ENCODE data around the gene ASB2. TPM values are rescaled to one million over a fixed set of nuclear protein-coding genes. Genes with fewer than 3 reads are reported as not detected.

The ASB2 gene
- polyA plus RNA-seq, 2 donors: 4.5 to 4.7 TPM

GRCh38 chr14:93892923-93893558 lies 83.3 kb downstream of the ASB2 start:
- Histone ChIP-seq H3K4me1 (ENCODE audit: control insufficient read depth in 2 of 2, insufficient read depth in 2 of 2, low read length in 1 of 2) (peaks cover 0 to 2% of the 10 kb centered on the region in 2 donors), H3K4me3 (ENCODE audit: low read depth in 1 of 2, low read length in 2 of 2) (no peak overlapping the region), H3K9me3 (ENCODE audit: control insufficient read depth in 2 of 2, insufficient read depth in 1 of 2, low read depth in 1 of 2, low read length in 1 of 2) (no peaks in the 10 kb centered on the region), H3K36me3 (ENCODE audit: control insufficient read depth in 2 of 2, insufficient read depth in 2 of 2, low read length in 1 of 2) (no peaks in the 10 kb centered on the region), H3K27me3 (ENCODE audit: control insufficient read depth in 1 of 2, insufficient read depth in 2 of 2, low read length in 2 of 2) (peaks cover 0 to 3% of the 10 kb centered on the region in 2 donors), H3K27ac (ENCODE audit: low read depth in 2 of 2, low read length in 1 of 2) (peak overlapping the region in 1 of 2 donors; percentile 22)
- WGBS, 2 donors: 31% methylated on average over 13 of the region's 13 CpGs

GRCh38 chr14:93892505-93892839 lies 83.9 kb downstream of the ASB2 start:
- Histone ChIP-seq H3K4me3 (ENCODE audit: low read depth in 1 of 2, low read length in 2 of 2) (no peak overlapping the region), H3K36me3 (ENCODE audit: control insufficient read depth in 2 of 2, insufficient read depth in 2 of 2, low read length in 1 of 2) (no peaks in the 10 kb centered on the region), H3K27me3 (ENCODE audit: control insufficient read depth in 1 of 2, insufficient read depth in 2 of 2, low read length in 2 of 2) (peaks cover 0 to 3% of the 10 kb centered on the region in 2 donors), H3K4me1 (ENCODE audit: control insufficient read depth in 2 of 2, insufficient read depth in 2 of 2, low read length in 1 of 2) (peaks cover 0 to 2% of the 10 kb centered on the region in 2 donors), H3K27ac (ENCODE audit: low read depth in 2 of 2, low read length in 1 of 2) (no peak overlapping the region), H3K9me3 (ENCODE audit: control insufficient read depth in 2 of 2, insufficient read depth in 1 of 2, low read depth in 1 of 2, low read length in 1 of 2) (no peaks in the 10 kb centered on the region)
- 60 to 70% methylated on average over 5 of the region's 5 CpGs for WGBS, 2 donors

DNA sequence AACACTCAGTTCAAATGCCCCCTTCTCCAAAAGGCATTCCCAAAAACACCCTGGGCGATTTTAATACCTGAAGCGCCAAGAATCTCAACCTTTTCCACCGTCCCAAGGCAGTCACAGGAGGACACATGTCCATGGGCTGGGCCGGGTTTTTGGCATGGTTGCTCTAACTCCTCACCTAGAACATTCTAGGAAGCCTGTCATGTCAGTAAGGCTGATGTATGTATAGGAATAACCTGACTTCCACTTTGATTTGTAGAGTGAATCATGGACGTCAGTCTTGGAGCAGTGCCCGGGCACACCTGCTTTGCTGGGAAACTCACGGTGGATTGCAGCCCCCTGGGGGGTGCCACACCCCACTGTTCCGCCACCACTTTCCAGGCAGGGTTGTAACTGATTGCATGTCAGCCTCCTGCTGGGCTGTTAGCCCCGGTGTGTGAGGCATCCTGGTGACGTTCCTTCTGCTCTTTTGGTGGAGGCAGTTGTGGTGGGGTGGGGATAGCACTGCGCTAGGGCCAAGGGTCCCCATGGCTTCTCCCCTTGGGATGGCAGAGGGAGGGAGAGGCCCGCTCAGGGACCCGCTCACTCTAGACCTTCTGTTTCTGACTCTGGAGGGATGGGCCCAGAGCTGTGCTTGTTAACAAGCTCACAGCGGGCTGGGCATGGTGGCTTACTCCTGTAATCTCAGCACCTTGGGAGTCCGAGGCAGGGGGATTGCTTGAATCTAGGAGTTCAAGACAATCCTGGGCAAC lies 84.4 kb downstream of the ASB2 start:
- WGBS, 2 donors: 67 to 68% methylated on average over 15 of the region's 15 CpGs
- Histone ChIP-seq H3K9me3 (ENCODE audit: control insufficient read depth in 2 of 2, insufficient read depth in 1 of 2, low read depth in 1 of 2, low read length in 1 of 2) (no peaks in the 10 kb centered on the region), H3K4me1 (ENCODE audit: control insufficient read depth in 2 of 2, insufficient read depth in 2 of 2, low read length in 1 of 2) (peaks cover 0 to 2% of the 10 kb centered on the region in 2 donors), H3K36me3 (ENCODE audit: control insufficient read depth in 2 of 2, insufficient read depth in 2 of 2, low read length in 1 of 2) (no peaks in the 10 kb centered on the region), H3K4me3 (ENCODE audit: low read depth in 1 of 2, low read length in 2 of 2) (no peak overlapping the region), H3K27me3 (ENCODE audit: control insufficient read depth in 1 of 2, insufficient read depth in 2 of 2, low read length in 2 of 2) (peaks cover 0 to 3% of the 10 kb centered on the region in 2 donors), H3K27ac (ENCODE audit: low read depth in 2 of 2, low read length in 1 of 2) (no peak overlapping the region)

- peaks cover 0 to 3% of the 10 kb centered on the region in 2 donors for H3K27me3 ChIP-seq (ENCODE audit: control insufficient read depth in 1 of 2, insufficient read depth in 2 of 2, low read length in 2 of 2)
- no peaks in the 10 kb centered on the region for H3K9me3 ChIP-seq (ENCODE audit: control insufficient read depth in 2 of 2, insufficient read depth in 1 of 2, low read depth in 1 of 2, low read length in 1 of 2)
- 70 to 73% methylated on average over 9 of the region's 9 CpGs for WGBS, 2 donors
- H3K4me3 ChIP-seq (ENCODE audit: low read depth in 1 of 2, low read length in 2 of 2): no peak overlapping the region
- H3K4me1 ChIP-seq (ENCODE audit: control insufficient read depth in 2 of 2, insufficient read depth in 2 of 2, low read length in 1 of 2): peaks cover 0 to 2% of the 10 kb centered on the region in 2 donors
- peak overlapping the region in 1 of 2 donors; percentile 29 for H3K27ac ChIP-seq (ENCODE audit: low read depth in 2 of 2, low read length in 1 of 2)
- no peaks in the 10 kb centered on the region for H3K36me3 ChIP-seq (ENCODE audit: control insufficient read depth in 2 of 2, insufficient read depth in 2 of 2, low read length in 1 of 2)
These were observed 86.5 kb downstream of the ASB2 start for GRCh38 chr14:93889739-93890483.

DNA sequence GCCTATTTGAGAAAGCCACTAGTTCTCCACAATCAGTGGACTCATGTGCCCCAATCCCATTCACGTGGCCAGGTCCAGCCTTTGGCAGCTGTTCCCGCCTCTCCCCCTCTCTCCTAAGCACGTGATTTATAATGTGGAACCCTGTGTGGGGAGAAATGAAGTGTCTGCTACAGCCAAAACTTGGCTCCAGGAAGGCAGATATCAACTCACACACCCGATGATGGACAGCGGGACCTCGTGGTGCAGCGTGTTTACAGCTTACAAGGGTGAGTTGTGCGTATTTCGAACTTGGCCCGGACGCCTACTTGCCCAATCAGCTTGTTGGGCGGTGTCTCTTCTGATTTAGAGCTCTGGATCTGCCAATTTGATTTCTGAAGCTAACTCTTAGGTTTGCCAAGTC lies 87.4 kb downstream of the ASB2 start:
- no peaks in the 10 kb centered on the region for H3K36me3 ChIP-seq (ENCODE audit: control insufficient read depth in 2 of 2, insufficient read depth in 2 of 2, low read length in 1 of 2)
- peaks cover 0 to 2% of the 10 kb centered on the region in 2 donors for H3K4me1 ChIP-seq (ENCODE audit: control insufficient read depth in 2 of 2, insufficient read depth in 2 of 2, low read length in 1 of 2)
- no peak overlapping the region for H3K4me3 ChIP-seq (ENCODE audit: low read depth in 1 of 2, low read length in 2 of 2)
- no peaks in the 10 kb centered on the region for H3K9me3 ChIP-seq (ENCODE audit: control insufficient read depth in 2 of 2, insufficient read depth in 1 of 2, low read depth in 1 of 2, low read length in 1 of 2)
- WGBS, 2 donors: 53 to 58% methylated on average over 12 of the region's 12 CpGs
- peaks cover 0 to 3% of the 10 kb centered on the region in 2 donors for H3K27me3 ChIP-seq (ENCODE audit: control insufficient read depth in 1 of 2, insufficient read depth in 2 of 2, low read length in 2 of 2)
- no peak overlapping the region for H3K27ac ChIP-seq (ENCODE audit: low read depth in 2 of 2, low read length in 1 of 2)

DNA sequence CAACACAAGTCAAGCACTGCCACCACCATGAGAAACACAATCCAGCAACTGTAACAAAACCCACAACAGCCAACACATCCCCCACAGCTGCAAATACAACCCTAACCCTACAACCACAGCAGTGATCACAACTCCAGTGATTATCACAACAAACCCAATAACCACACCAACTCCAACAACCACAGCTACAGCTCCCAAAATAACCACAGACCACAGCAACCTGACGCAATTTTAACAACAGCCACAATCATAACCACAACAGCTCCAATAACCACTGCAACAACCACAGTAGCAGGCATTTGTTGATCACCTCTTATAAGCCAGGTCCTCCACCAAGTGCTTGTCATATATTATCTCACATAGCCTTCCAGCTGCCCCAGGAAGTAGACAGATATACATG lies 91.4 kb downstream of the ASB2 start:
- Histone ChIP-seq H3K4me3 (ENCODE audit: low read depth in 1 of 2, low read length in 2 of 2) (no peak overlapping the region), H3K27me3 (ENCODE audit: control insufficient read depth in 1 of 2, insufficient read depth in 2 of 2, low read length in 2 of 2) (peaks cover 0 to 3% of the 10 kb centered on the region in 2 donors), H3K36me3 (ENCODE audit: control insufficient read depth in 2 of 2, insufficient read depth in 2 of 2, low read length in 1 of 2) (no peaks in the 10 kb centered on the region), H3K27ac (ENCODE audit: low read depth in 2 of 2, low read length in 1 of 2) (no peak overlapping the region), H3K9me3 (ENCODE audit: control insufficient read depth in 2 of 2, insufficient read depth in 1 of 2, low read depth in 1 of 2, low read length in 1 of 2) (peaks cover 0 to 2% of the 10 kb centered on the region in 2 donors), H3K4me1 (ENCODE audit: control insufficient read depth in 2 of 2, insufficient read depth in 2 of 2, low read length in 1 of 2) (peaks cover 0 to 1% of the 10 kb centered on the region in 2 donors)
- 74 to 77% methylated on average over 1 of the region's 1 CpG for WGBS, 2 donors

Other genes with a start within 250 kb of the ASB2 start
- gene PRIMA1, start 188.1 kb downstream of the ASB2 start, polyA plus RNA-seq: 1 to 10 TPM; 1.7 to 2.9 TPM
- gene FAM181A, start 49.2 kb downstream of the ASB2 start, polyA plus RNA-seq: not detected
- not detected for gene CCDC197, start 20.7 kb upstream of the ASB2 start, polyA plus RNA-seq
- gene OTUB2, start 49.8 kb upstream of the ASB2 start, polyA plus RNA-seq: 1 to 10 TPM; 2.3 to 3.9 TPM
- 10 to 100 TPM; 45.6 to 58.3 TPM for gene DDX24, start 104.6 kb upstream of the ASB2 start, polyA plus RNA-seq
- gene IFI27L1, start 104.7 kb upstream of the ASB2 start, polyA plus RNA-seq: 10 to 100 TPM; 11.2 to 29.8 TPM
- 100 to 1,000 TPM; 155 to 478 TPM for gene IFI27, start 134.2 kb upstream of the ASB2 start, polyA plus RNA-seq
- gene IFI27L2, start 153.0 kb upstream of the ASB2 start, polyA plus RNA-seq: 100 to 1,000 TPM in 1 of 2 donors, 10 to 100 TPM in 1; 51.4 to 112 TPM
- gene PPP4R4, start 197.8 kb upstream of the ASB2 start, polyA plus RNA-seq: under 1 TPM; 0.08 to 0.09 TPM

Data from esophagus (tissue), 2 donors.